ENCODE data around the gene GRPEL2. TPM values are rescaled to one million over a fixed set of nuclear protein-coding genes. Genes with fewer than 3 reads are reported as not detected.

Gene GRPEL2
- total and polyA plus RNA-seq, 10 donors: 4.6 to 17.7 (median 9.0) TPM

- Histone ChIP-seq H3K4me3 (no peak overlapping the region), H3K27me3 (replicated peaks in 1 of 7) (peaks cover 0 to 17% (median 0%) of the 10 kb centered on the region in 7 donors), H3K27ac (peak overlapping the region in 6 of 8 donors; percentile 16 to 67 (median 56)), H3K9me3 (no peaks in the 10 kb centered on the region), H3K36me3 (no peaks in the 10 kb centered on the region), H3K4me1 (peaks cover 9 to 52% (median 31%) of the 10 kb centered on the region in 6 donors)
- no peak for TF ChIP-seq POLR2A (IDR thresholded peaks at IDR 0.05)
- TF ChIP-seq POLR2AphosphoS5 (IDR thresholded peaks at IDR 0.05): peak; percentile 44 to 85 (median 73)
- 17 to 33% (median 22%) methylated on average over 4 to 11 of the region's 11 CpGs for WGBS, 5 donors
- no peak for DNase-seq
- intact Hi-C loops (cut with DNase I; ENCODE audit: low total_unique reads): no loop called here
Observed at GRCh38 chr5:149298842-149299404, 46.4 kb upstream of the GRPEL2 start.

- TF ChIP-seq POLR2AphosphoS5 (IDR thresholded peaks at IDR 0.05) (peak in 1 of 3 donors; percentile 49), POLR2A (IDR thresholded peaks at IDR 0.05) (no peak)
- no peak for DNase-seq
- Histone ChIP-seq H3K4me1 (peaks cover 9 to 58% (median 32%) of the 10 kb centered on the region in 6 donors), H3K4me3 (no peak overlapping the region), H3K27ac (peak overlapping the region in 6 of 8 donors; percentile 16 to 67 (median 56)), H3K27me3 (replicated peaks in 1 of 7) (peaks cover 0 to 17% (median 0%) of the 10 kb centered on the region in 7 donors), H3K9me3 (no peaks in the 10 kb centered on the region), H3K36me3 (no peaks in the 10 kb centered on the region)
- intact Hi-C loops (cut with DNase I; ENCODE audit: low total_unique reads): no loop called here
- 22 to 47% (median 34%) methylated on average over 6 to 14 of the region's 14 CpGs for WGBS, 5 donors
Observed at GRCh38 chr5:149299451-149300054, 45.7 kb upstream of the GRPEL2 start.

- intact Hi-C loops (cut with DNase I; ENCODE audit: low total_unique reads): no loop called here
- H3K36me3 ChIP-seq: no peaks in the 10 kb centered on the region
- DNase-seq: no peak
- peaks cover 8 to 54% (median 26%) of the 10 kb centered on the region in 6 donors for H3K4me1 ChIP-seq
- H3K27me3 ChIP-seq (replicated peaks in 1 of 7): peaks cover 0 to 17% (median 0%) of the 10 kb centered on the region in 7 donors
- TF ChIP-seq POLR2AphosphoS5 (IDR thresholded peaks at IDR 0.05) (no peak), CTCF (IDR thresholded peaks at IDR 0.05 in 8 of 11, conservative IDR thresholded peaks at IDR 0.05 in 3 of 11) (no peak), POLR2A (IDR thresholded peaks at IDR 0.05) (no peak)
- no peak overlapping the region for H3K27ac ChIP-seq
- no peaks in the 10 kb centered on the region for H3K9me3 ChIP-seq
- H3K4me3 ChIP-seq: no peak overlapping the region
- WGBS, 5 donors: 83 to 89% (median 86%) methylated on average over 5 to 6 of the region's 6 CpGs
Observed at GRCh38 chr5:149300441-149300840, 44.9 kb upstream of the GRPEL2 start.

- H3K4me3 ChIP-seq: no peak overlapping the region
- H3K4me1 ChIP-seq: peaks cover 6 to 48% (median 21%) of the 10 kb centered on the region in 6 donors
- WGBS, 5 donors: 86 to 96% (median 91%) methylated on average over 13 of the region's 13 CpGs
- H3K27ac ChIP-seq: no peak overlapping the region
- H3K27me3 ChIP-seq (replicated peaks in 1 of 7): peaks cover 0 to 17% (median 0%) of the 10 kb centered on the region in 7 donors
- intact Hi-C loops (cut with DNase I; ENCODE audit: low total_unique reads): no loop called here
- DNase-seq: no peak
- no peaks in the 10 kb centered on the region for H3K36me3 ChIP-seq
- no peak for TF ChIP-seq CTCF (IDR thresholded peaks at IDR 0.05 in 8 of 11, conservative IDR thresholded peaks at IDR 0.05 in 3 of 11)
- no peak for TF ChIP-seq POLR2A (IDR thresholded peaks at IDR 0.05)
- no peak for TF ChIP-seq POLR2AphosphoS5 (IDR thresholded peaks at IDR 0.05)
- no peaks in the 10 kb centered on the region for H3K9me3 ChIP-seq
Observed at GRCh38 chr5:149301049-149301743, 44.1 kb upstream of the GRPEL2 start.

Measured in spleen (tissue), 11 donors.